GM18907 (cell line): ENCODE data around the gene NAV2.

Source experiments
- ATAC-seq: cut with Tn5 transposase; IDR thresholded peaks from one replicate; pipeline ENCODE4 v1.9.1; 2021; ENCODE audit warnings: mild to moderate bottlenecking, moderate library complexity; ENCODE audit not compliant: unreplicated experiment

NAV2 gene

GRCh38 chr11:20089796-20090653 is 377.4 kb downstream of the NAV2 start:
- ATAC-seq, result no peak

- no peak for ATAC-seq
These were observed 378.2 kb downstream of the NAV2 start for GRCh38 chr11:20090654-20091374.

GRCh38 chr11:20093775-20094174 is 381.1 kb downstream of the NAV2 start:
- no peak for ATAC-seq

GRCh38 chr11:20095189-20095588 is 382.6 kb downstream of the NAV2 start:
- ATAC-seq, result no peak

GRCh38 chr11:20097319-20098221 is 384.9 kb downstream of the NAV2 start:
- no peak for ATAC-seq

- ATAC-seq, result peak; percentile 57
These were observed 386.9 kb downstream of the NAV2 start for GRCh38 chr11:20099527-20099926.

GRCh38 chr11:20102397-20102796 is 389.8 kb downstream of the NAV2 start:
- no peak for ATAC-seq

- no peak for ATAC-seq
These were observed 390.6 kb downstream of the NAV2 start for GRCh38 chr11:20103281-20103680.

- ATAC-seq, result no peak
These were observed 392.8 kb downstream of the NAV2 start for GRCh38 chr11:20105427-20105826.

- ATAC-seq, result no peak
These were observed 397.3 kb downstream of the NAV2 start for GRCh38 chr11:20109731-20110445.

GRCh38 chr11:20110908-20111669 is 398.5 kb downstream of the NAV2 start:
- peak; percentile 86 for ATAC-seq

GRCh38 chr11:20111871-20112270 is 399.2 kb downstream of the NAV2 start:
- no peak for ATAC-seq

GRCh38 chr11:20112291-20113148 is 399.9 kb downstream of the NAV2 start:
- no peak for ATAC-seq

- no peak for ATAC-seq
These were observed 400.5 kb downstream of the NAV2 start for GRCh38 chr11:20113149-20113438.

GRCh38 chr11:20114588-20114987 is 402.0 kb downstream of the NAV2 start:
- ATAC-seq, result no peak

GRCh38 chr11:20116825-20117224 is 404.2 kb downstream of the NAV2 start:
- no peak for ATAC-seq

GRCh38 chr11:20117291-20117690 is 404.7 kb downstream of the NAV2 start:
- ATAC-seq, result no peak

GRCh38 chr11:20118209-20118608 is 405.6 kb downstream of the NAV2 start:
- ATAC-seq, result no peak

GRCh38 chr11:20119315-20119714 is 406.7 kb downstream of the NAV2 start:
- no peak for ATAC-seq
